Anterior cingulate cortex (tissue), 58 donors: Measurements from ENCODE around the gene APBA1.
A peak's percentile ranks its signal among the peaks of the same experiment; 100 is the strongest.

Experiments used
- DNase-seq, 58 donors: peaks; one replicate each; lab custom pipeline; 2025; lab: John Stamatoyannopoulos, UW

The APBA1 gene

GRCh38 chr9:69542058-69542457 lies 130.1 kb downstream of the APBA1 start:
- DNase-seq, result no peak

- no peak for DNase-seq
Measured at GRCh38 chr9:69535911-69536310, 136.3 kb downstream of the APBA1 start.

- DNase-seq, result no peak
Measured at GRCh38 chr9:69535286-69535832, 136.8 kb downstream of the APBA1 start.

GRCh38 chr9:69532396-69532795 lies 139.8 kb downstream of the APBA1 start:
- peak in 1 of 58 donors; percentile 2 for DNase-seq

- no peak for DNase-seq
Measured at GRCh38 chr9:69527454-69527853, 144.7 kb downstream of the APBA1 start.

GRCh38 chr9:69526699-69527098 lies 145.5 kb downstream of the APBA1 start:
- no peak for DNase-seq

- DNase-seq, result no peak
Measured at GRCh38 chr9:69519470-69520240, 152.5 kb downstream of the APBA1 start.

- DNase-seq, result no peak
Measured at GRCh38 chr9:69516353-69517322, 155.5 kb downstream of the APBA1 start.

GRCh38 chr9:69515810-69516209 lies 156.4 kb downstream of the APBA1 start:
- DNase-seq, result no peak

- no peak for DNase-seq
Measured at GRCh38 chr9:69513141-69513820, 158.9 kb downstream of the APBA1 start.

- no peak for DNase-seq
Measured at GRCh38 chr9:69504058-69504457, 168.1 kb downstream of the APBA1 start.

GRCh38 chr9:69502671-69503301 lies 169.4 kb downstream of the APBA1 start:
- DNase-seq, result no peak

GRCh38 chr9:69500896-69501295 lies 171.3 kb downstream of the APBA1 start:
- no peak for DNase-seq

GRCh38 chr9:69499959-69500358 lies 172.2 kb downstream of the APBA1 start:
- DNase-seq, result no peak

- no peak for DNase-seq
Measured at GRCh38 chr9:69499407-69499806, 172.8 kb downstream of the APBA1 start.

GRCh38 chr9:69498470-69498869 lies 173.7 kb downstream of the APBA1 start:
- DNase-seq, result no peak

GRCh38 chr9:69497816-69498215 lies 174.4 kb downstream of the APBA1 start:
- DNase-seq, result no peak

- no peak for DNase-seq
Measured at GRCh38 chr9:69496846-69497450, 175.2 kb downstream of the APBA1 start.

GRCh38 chr9:69495296-69495695 lies 176.9 kb downstream of the APBA1 start:
- DNase-seq, result no peak

- no peak for DNase-seq
Measured at GRCh38 chr9:69494763-69495162, 177.4 kb downstream of the APBA1 start.
